Uterus (tissue), 2 donors: ENCODE results near the gene PSG5.
"Not testable (repeated sequence)": the region's sequence is repeated elsewhere in the genome, so short reads cannot be mapped to it uniquely, and the experiment has no call there.

ENCODE experiments used
- CTCF ChIP-seq, 4 experiments: fragments of 200-600 bp in 2 of 4; fragments of 450-650 bp in 2 of 4; sonication (generic) in 2 of 4; IDR thresholded peaks; one replicate each; pipeline ENCODE4 v1.5.1; 2016 to 2019; ENCODE audit warnings: antibody characterized with exemption in 4 of 4, mild to moderate bottlenecking in 2 of 4, moderate library complexity in 1 of 4
- POLR2A ChIP-seq, 2 donors: fragments of 450-650 bp; IDR thresholded peaks; one replicate each; pipeline ENCODE4 v1.6.1; 2016; ENCODE audit warnings: antibody characterized with exemption in 2 of 2, mild to moderate bottlenecking in 1 of 2, moderate library complexity in 1 of 2

GRCh38 chr19:43235686-43236085 is 49.4 kb upstream of the PSG5 start:
- TF ChIP-seq POLR2A, CTCF (IDR thresholded peaks at IDR 0.05): not testable (repeated sequence)
